NCI-H526 (cell line): ENCODE results near the gene SLC1A2.

Source experiments
- DNase-seq, 2 experiments: peaks; one replicate each; lab custom pipeline; 2025; lab: John Stamatoyannopoulos, UW

SLC1A2 gene

DNA sequence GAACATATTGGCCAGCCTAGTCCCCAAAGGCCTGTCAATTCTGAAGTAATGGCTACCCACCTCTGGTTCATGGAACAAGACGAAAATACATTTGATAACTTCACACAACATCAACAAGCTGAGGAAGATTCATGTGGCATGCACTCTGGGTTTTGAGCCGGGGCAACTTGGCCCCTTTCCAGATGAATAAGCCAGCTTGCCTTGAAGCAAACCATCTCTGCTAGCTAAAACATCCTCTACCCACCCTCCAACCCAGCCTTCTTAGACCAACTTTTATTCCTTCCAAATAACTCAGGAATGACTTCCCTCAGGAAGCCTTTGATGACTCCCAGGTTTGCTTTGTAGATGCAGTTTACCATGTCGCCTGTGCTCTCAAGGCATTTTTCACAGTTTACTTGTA, 94.4 kb downstream of the SLC1A2 start:
- DNase-seq: no peak

- no peak for DNase-seq
Measured at GRCh38 chr11:35324183-35324886, 95.0 kb downstream of the SLC1A2 start.

DNA sequence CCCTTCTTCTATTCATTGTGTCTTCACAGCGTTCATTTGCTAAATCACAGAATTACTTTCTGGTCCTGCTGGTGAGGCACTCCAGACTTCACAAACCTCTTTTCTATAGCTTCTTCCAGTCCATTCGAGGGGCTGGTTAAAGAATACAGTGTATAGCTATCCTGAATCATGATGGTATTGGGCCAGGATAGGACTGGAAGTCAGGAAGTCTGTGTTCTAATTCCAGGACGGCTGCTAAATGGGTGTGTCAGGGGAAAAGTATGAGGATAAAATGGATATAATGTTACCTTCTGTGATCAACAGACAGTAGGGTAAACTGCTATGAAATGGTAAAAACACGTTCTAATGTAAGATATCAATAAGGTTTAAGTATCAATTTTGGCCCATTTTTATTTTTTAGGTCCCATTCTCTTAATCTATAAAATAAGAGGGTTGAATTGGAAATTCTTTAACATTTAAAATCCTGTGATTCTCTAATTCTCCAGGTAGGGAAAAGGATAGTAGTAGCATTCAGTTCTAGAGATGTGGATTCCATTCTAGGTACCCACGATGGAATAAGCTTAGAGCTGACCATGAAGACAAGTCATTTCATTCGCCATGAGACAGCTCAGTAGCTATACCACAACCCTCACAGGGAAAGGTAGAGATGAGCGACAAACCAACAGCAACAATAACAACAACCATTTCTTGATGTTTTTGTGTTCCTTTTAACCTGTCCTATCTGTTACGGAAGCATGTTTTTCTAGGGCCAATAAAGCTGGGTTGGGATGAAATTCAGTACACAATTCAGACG, 96.1 kb downstream of the SLC1A2 start:
- DNase-seq: no peak

DNA sequence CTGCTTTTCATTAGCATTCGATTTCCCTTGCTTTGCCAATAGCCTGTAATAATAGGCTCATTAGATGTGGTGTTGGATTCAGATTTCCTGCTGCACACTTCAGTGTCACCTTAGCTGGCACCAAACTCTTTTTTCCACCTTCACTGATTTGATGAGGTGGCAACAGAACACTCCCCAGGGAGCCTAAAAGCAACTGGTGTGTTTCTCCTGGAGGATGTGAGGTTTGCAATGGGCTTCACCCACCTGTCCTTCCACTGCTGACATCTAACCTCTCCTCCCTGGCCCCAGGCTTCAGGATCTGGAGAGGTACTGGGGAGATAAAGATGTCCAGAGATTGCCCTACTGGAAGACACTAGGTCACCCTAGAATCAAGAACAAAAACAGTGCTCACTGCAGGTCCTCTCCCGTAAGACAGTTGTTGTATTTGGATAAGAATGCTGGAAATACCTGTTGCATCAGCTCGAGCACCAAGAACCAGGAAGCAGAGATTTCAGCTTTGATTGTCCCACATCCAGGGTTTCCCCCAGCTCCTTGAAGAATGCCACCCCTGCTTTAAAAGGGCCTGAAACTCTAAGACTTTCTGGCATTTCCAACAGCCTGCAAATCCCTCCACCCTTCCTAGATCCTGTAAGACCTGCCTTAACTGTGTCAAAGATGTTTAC, 96.9 kb downstream of the SLC1A2 start:
- no peak for DNase-seq

DNA sequence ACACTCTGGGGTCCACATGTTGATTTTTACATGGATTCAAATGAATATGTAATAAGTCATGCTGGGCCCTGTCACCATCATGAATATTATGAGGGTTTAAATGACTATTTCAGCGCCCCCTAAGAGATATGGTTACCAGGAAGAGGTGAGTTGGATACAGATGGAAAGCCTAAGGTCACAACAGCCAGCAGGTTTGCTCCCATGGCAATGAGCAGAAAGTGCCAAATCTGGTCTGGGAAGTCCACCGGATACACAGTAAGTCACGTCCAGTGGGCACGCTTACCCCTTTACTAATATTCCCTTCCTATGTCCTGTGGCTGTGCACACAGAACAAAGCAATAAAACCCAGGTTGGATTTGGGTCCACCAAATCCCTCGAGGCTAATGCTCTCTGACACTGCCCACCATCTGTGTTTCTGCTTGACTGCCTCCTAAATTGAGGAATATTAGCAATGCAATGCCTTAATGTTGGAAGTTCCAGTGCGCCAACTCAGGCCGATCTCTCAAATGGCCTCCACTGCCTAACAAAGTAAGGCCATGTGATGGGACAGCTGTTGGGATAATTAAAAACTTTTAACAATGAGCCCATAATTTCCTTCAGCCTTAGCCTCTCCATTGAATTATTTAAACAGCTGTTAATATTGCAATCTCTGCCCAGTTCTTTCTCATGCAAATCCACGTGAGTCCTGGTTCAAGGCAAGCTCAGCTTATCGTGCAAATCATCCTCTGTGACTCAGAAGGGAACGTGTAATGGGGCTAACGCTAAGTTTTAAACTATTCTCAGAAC, 97.6 kb downstream of the SLC1A2 start:
- DNase-seq: peak in 1 of 2 experiments; percentile 8

DNA sequence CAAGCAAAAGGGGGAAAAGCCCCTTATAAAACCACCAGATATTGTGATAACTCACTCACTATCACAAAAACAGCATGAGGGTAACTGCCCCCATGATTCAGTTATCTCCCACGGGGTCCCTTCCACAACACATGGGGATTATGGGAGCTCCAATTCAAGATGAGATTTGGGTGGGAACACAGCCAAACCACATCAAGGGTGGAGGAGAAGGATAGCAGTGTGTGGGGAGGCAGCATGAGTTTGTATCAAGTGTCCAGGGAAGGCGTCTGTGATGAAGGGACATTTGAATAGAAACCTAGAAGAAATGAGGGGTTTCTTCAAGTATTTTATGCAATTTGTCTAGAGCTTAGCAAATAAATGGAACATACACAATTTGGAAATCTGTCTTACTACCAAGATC, 98.2 kb downstream of the SLC1A2 start:
- DNase-seq: no peak

- DNase-seq: no peak
Measured at GRCh38 chr11:35318977-35319925, 100.1 kb downstream of the SLC1A2 start.

DNA sequence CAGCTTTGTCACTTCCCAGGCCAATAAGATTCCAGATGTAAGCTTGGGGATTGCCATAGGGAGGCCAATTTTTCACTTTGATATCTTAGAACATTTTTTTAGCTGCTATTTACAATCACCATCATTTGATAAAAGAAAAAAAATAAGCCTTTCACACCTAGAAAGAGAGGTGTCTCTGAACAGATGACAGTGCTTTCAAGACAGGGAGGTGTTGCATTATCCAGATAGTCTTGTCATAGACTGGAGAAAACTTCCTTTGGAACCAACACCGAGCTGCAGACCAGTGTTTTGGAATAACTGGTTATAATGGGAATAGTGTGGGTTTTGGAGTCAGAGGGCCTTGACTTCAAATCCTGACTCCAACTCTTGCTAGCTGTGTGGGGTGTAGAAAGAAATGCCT, 101.0 kb downstream of the SLC1A2 start:
- DNase-seq: no peak

- no peak for DNase-seq
Measured at GRCh38 chr11:35317253-35317652, 102.1 kb downstream of the SLC1A2 start.

- no peak for DNase-seq
Measured at GRCh38 chr11:35316161-35316560, 103.2 kb downstream of the SLC1A2 start.

DNA sequence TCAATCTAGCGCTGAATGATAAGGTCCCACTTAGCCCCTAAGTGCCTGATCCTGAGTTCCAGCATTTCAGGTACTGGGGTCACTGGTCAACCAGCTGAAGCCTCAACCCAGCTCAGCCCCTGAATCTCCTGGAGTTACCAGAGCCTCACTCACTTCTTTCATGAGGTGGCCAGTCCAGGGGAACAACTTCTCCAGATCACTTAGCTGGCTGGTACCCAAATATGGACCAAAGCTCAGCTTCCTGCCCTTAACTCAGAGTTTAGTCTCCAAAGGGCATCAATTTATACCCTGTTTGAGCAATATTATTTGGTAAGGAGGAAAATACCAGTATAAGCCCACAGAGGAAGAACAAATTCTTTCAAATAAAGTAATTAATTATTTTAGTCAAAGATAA, 105.6 kb downstream of the SLC1A2 start:
- DNase-seq: no peak

DNA sequence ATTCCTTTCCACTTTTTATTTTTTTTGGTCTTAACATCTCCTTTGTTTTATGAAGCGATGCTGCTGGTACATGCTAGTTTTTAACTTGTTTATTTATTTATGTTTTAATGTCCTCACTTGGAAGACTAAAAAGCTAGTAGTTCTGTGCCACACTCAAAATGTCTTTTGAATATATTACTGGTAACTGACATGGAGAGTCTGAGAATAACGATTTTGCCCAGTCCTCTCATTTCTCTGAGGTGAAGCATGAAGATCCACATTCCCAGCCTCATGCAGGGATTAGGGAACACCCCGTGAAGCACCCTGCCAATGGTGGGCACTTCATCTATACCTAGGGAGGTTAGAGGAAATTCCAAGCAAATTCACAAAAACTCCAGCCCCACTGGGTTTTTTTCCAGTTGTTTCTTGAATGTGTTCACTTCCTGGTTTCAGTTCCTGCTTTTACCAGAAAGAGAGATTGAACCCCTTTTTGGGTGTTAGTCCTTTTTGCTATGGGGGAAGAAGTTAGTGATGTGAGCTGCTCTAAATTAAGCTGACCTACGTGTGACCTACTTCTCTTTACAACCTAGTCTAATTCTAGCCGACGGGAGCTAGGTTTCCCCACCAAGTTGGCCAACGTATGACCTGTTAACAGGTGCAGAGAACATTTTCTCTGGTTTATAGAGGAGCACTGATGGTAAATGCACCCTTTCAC, 106.1 kb downstream of the SLC1A2 start:
- DNase-seq: no peak

DNA sequence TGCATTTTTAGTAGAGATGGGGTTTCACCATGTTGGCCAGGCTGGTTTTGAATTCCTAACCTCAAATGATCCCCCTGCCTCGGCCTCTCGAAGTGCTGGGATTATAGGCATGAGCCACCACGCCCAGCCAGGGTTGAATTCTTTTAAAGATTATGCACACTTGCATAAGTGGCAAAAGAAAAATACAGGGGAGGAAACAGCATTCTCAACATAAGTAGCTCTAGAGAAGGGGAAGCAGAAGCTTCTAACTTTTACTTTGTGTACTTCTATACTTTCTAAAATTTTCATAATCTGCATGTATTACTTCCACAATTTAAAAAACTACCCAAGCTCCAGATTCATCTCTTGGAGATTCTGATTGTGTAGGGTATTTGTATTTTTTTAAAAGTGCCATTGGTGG, 108.0 kb downstream of the SLC1A2 start:
- DNase-seq: no peak

GRCh38 chr11:35308157-35308556, 111.2 kb downstream of the SLC1A2 start:
- DNase-seq: no peak

DNA sequence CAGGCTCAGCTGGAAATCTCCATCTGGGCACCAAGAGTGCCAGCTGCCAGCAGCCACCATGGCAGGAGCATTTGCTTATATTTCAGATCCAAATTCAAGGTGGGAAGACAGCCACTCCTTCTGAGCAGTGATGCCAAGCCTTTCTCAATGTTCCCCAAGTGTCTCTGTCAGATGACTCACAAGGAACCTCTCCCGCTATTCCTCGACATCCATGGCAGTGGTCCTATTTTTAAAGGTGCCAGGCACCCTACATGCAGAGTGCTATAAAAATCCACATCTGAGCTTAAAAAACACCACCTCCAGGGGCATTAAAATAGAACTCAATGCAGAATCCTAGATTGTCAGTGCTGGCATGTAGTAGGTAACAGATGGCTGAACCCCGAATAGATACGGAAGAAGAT, 112.1 kb downstream of the SLC1A2 start:
- no peak for DNase-seq

DNA sequence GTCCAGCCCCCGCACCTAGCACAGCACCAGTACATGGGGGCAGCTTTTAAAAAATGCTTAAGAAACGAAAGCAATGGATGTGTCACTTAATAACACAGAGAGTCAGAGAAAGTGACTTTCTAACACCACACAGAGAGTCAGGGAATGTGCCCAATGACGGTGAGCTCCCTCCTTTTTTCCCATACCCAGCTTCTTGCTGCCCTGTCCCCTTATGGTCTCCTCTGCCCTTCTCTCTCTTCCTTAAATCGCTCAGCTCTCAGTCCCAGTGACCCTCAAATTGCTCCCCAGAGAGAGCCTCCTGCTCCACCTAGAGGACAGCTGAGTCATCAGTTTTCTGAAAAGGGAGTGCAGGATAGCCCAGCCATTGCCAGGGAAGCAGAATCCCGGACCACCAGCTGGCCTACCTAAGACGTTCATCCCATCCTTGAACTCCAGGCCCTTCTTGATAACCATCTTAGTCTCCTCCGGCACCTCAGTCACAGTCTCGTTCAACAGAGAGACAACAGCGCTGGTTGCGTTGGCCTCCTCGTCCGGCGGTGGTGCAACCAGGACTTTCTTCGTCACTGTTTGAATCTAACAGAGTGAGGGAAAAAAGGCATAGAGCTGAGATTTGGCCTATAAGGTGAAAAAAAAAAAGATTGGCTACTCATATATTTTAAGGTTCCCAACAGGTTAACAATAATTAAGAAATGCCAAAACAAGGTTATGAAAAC, 113.5 kb downstream of the SLC1A2 start:
- peak; percentile 22 to 58 for DNase-seq

DNA sequence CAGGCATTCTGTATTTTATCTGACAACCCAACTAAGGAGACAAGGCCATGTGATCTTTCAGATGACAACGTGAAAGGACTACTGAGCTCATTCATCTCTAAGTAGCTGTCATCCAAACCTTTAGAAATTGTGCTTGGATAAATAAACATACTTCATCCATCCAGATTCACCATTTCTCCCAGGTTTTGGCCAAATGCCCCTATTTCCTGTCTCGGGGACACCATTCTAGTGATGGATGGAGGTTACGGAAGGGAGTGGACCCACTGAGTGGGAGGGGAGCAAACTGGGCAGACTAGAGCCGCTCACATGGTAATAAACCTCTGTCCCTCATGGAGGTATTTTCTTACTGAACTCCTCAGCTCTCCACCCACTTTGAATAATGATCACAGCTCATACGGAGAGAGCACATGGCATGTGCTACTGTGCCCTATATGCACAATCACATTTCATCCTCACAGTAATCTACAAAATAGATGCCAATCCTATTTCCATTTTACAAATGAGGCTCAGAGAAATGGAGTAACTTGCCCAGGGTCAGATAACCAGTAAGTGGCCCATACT, 114.4 kb downstream of the SLC1A2 start:
- DNase-seq: peak in 1 of 2 experiments; percentile 1

DNA sequence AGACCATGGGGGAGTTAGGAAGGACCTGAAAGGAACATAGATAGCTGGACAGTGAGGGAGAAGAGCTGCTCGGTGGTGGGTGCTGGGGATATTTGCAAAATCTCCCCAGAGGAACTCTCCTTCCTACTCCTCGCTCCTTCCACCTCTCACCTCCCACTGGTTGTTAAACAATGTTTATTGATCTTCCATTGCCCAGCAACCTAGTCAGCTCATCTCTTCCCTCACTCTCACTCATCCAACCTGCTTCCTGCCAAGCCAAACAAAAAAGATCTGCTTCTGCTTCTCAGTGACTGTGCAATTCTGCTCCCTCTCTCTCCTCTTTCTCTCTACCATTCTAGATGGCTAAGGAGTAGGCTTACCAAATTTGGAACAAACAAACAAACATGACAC, 115.0 kb downstream of the SLC1A2 start:
- DNase-seq: no peak

DNA sequence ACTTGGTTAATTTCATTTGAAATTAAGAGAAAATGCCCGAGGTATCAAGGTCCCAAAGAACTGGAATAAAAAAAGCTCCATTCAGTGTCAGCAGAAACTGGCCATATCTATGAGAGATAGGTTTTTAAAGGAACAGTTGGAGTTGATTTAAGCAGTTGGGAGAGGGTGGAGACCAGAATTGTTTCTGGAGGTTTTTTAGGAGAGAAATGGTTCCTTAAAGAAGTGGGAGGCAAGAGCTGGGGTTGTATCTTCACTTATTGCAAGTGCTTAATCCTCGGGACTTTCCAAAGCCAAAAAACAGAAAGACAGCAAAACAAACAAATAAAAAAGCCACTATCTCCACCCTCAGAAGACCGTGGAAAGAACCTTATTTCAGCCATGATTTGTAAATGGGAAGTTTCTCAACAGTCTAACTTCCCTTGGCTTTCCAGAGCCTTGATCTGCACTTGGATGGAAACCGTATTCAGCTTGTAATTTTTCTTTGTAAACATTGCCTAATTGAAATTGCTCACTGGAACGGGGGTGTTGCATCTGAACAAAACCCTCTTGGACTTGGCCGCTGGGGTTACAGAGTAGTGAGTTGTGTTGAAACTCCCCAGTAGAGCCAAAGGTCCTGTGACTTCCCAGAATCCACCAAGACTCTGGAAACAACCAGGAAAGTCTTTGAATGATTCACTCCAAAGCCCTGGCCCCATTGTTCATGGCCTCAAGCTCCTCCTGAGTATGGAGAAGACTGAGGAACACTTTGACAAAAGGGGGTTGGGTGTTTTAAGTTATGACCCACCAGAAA, 115.6 kb downstream of the SLC1A2 start:
- no peak for DNase-seq
